ENCODE measurements around the gene ISG15.

DNA sequence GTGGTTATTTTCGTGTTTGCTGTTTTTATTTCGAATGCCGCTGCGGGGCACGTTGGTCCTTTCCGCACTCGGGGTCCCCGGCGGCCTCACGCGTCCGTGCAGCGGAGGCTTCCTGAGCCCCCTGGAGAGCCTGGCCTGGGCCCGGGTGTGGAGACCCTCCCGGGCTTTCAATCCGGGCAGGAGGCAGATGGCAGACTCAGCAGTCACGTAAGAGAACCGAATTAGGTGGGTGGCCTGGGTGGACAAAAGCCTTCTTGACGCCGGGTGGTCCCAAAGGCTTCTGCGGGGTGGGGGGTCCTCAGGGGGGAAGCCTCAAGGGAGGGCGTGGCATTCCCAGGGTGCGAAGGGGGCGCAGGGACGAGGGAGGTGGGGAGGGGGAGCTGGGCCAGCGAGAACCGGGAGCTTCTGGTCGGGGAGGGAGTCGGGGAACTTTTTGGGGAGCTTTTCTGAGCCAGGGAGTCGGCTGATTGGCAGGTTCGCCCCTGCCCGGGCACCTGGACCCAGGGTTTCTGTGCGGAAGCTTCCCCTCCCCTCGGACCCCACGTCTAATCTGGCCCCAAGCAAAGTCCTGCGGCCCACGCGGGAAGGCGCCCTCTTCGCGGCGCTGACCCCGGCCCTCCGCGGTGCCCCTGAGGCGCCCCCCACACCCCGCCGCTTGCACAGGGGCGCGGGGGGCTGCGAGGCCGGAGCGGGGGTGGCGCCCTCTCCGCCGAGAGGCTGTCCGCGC is 12.1 kb upstream of the ISG15 start:
- TF ChIP-seq, protein P1, sequence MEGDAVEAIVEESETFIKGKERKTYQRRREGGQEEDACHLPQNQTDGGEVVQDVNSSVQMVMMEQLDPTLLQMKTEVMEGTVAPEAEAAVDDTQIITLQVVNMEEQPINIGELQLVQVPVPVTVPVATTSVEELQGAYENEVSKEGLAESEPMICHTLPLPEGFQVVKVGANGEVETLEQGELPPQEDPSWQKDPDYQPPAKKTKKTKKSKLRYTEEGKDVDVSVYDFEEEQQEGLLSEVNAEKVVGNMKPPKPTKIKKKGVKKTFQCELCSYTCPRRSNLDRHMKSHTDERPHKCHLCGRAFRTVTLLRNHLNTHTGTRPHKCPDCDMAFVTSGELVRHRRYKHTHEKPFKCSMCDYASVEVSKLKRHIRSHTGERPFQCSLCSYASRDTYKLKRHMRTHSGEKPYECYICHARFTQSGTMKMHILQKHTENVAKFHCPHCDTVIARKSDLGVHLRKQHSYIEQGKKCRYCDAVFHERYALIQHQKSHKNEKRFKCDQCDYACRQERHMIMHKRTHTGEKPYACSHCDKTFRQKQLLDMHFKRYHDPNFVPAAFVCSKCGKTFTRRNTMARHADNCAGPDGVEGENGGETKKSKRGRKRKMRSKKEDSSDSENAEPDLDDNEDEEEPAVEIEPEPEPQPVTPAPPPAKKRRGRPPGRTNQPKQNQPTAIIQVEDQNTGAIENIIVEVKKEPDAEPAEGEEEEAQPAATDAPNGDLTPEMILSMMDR (IDR thresholded peaks at IDR 0.05), result peak in 1 of 5 experiments; percentile 13
- TF ChIP-seq POLR2A (IDR thresholded peaks at IDR 0.05), result no peak
